GM21825 (cell line): ENCODE measurements around the gene SPATA13.
"Not testable (repeated sequence)": the region's sequence is repeated elsewhere in the genome, so short reads cannot be mapped to it uniquely, and the experiment has no call there.

ENCODE experiments used
- ATAC-seq: cut with Tn5 transposase; IDR thresholded peaks from one replicate; pipeline ENCODE4 v1.9.1; 2021; ENCODE audit warnings: mild to moderate bottlenecking, moderate library complexity; ENCODE audit not compliant: unreplicated experiment

SPATA13 gene

DNA sequence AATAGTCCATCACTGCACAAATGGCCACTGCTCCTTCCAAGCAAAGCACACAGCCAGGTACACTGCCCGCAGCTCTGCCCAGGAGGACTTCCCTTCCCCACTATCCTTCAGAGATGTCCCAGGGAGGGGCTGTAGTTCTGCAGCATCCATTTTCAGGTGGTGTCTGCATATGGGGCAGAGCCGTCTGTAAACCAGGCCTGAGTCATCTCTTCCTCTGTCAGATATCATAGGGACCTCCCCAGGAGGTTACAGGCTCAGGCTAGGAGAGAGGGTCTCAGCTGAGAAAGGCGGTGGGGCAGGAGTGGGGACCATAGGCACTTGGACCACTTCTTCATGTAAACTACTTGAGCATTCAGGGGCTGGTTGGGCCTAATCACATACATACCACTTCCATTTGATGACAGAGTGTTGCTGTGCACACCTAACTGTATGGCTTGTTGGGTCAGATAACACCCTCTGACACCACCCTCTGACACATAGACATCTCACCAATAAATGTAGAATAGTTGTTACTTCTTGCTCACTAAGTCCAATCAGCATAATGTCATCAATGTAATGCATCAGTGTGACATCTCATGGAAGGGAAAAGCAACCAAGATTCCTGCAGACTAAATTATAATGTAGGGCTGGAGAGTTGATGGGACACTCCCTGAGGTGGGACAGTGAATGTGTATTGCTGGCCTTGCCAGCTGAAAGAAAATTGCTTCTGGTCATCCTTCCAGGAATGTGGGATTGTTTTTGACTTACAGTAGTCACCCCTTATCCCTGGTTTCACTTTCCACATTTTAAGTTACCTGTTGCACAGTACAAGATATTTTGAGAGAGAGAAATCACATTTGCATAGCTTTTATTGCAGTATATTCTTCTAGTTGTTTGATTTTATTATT lies 189.5 kb downstream of the SPATA13 start:
- ATAC-seq, result not testable (repeated sequence)

DNA sequence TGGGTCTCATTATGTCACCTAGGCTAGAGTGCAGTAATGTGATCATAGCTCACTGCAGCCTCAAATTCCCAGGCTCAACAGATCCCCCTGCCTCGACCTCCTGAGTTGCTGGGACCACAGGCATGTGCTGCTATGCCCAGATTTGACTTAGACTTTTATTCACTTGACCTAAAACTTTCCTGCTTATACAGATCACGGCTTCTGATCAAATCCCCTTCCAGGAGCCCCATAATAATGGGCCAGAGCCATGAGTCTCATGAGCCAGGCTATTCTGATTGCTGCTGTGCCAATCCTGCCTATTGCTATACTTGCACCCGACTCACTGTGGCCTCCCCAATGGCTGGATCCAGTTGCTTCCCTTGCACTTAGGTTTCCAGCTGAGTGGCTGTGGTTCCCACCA lies 190.9 kb downstream of the SPATA13 start:
- no peak for ATAC-seq

DNA sequence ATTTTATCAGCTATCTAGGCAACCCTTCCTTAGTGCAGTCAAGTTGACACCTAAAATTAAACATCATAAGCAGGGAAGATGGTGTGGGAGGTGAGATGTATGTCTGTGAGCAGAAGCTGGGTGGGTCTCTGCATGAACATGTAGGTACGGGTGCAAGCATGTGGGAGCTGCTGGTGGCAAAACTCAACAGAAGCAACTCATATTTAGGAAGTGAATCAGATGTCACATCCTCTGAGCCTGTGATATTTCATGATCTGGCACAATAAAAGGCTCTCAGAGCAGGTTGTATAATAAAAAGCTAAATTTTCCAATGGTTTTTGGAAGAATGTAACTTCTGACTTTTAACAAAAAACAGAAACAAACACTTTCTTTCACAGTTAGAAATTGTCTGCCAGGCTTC lies 193.2 kb downstream of the SPATA13 start:
- no peak for ATAC-seq

DNA sequence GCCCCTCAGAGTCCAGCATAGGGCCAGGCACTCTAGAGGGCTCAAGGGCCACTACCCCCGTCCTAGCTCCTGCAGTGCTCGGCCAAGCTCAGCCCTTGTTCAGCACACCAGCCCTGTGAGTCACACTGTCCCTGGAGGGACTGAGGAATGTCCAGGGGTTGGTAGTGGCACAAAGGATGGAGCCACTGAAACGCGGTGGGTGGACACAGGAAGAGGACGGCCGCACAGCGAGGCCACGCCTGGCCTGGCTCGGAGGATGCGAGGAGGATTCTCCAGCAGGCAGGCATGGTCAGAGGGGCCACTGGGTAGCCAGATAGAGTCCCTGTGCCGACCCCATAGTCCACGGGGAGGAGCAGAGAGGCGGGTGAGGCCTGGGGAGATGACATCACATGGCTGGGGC lies 194.6 kb downstream of the SPATA13 start:
- ATAC-seq, result no peak

DNA sequence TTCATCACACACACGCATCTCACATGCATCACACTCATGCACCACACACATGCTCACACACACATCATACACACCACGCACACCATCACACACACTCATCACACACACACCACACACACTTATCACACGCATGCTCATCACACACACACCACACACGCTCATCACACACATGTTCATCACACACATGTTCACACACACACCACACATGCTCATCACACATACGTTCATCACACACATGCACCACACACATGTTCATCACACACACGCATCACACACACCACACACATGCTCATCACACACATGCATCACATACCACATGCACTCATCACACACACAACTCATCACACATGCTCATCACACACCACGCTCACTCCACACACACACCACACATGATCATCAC lies 195.8 kb downstream of the SPATA13 start:
- ATAC-seq, result no peak
